SK-N-SH treated with all-trans-retinoic acid at 6 μM for 48 hours (cell line): Measurements from ENCODE around the gene RDH11.

Experiments used
- ATAC-seq: fragments of 200-7000 bp; cut with Tn5 transposase; 3 replicates; pipeline ENCODE4 v1.9.1; 2020; ENCODE audit warnings: mild to moderate bottlenecking, moderate library complexity
- BACH2 ChIP-seq: fragments of 250-450 bp; sonication (Bioruptor Pico); IDR thresholded peaks from 2 replicates; pipeline ENCODE4 v1.9.0; 2021; ENCODE audit warnings: mild to moderate bottlenecking, borderline replicate concordance
- CSRNP3 ChIP-seq: fragments of 250-450 bp; sonication (Bioruptor Pico); IDR thresholded peaks from 2 replicates; pipeline ENCODE4 v1.5.1; 2021; ENCODE audit warnings: mild to moderate bottlenecking, moderate library complexity
- ESRRG ChIP-seq: fragments of 250-450 bp; sonication (Bioruptor Pico); IDR thresholded peaks from 2 replicates; pipeline ENCODE4 v1.6.1; 2021; ENCODE audit warnings: mild to moderate bottlenecking
- GLIS3 ChIP-seq: fragments of 250-450 bp; sonication (Bioruptor Pico); IDR thresholded peaks from 2 replicates; pipeline ENCODE4 v1.5.0; 2020; ENCODE audit warnings: mild to moderate bottlenecking, moderate library complexity
- OSR1 ChIP-seq: fragments of 250-450 bp; sonication (Bioruptor Pico); IDR thresholded peaks from 2 replicates; pipeline ENCODE4 v1.8.0; 2022; ENCODE audit warnings: moderate library complexity, mild to moderate bottlenecking, inconsistent platforms
- PATZ1 ChIP-seq: fragments of 250-450 bp; sonication (Bioruptor Pico); IDR thresholded peaks from 2 replicates; pipeline ENCODE4 v1.8.0; 2020; ENCODE audit warnings: mild to moderate bottlenecking, moderate library complexity, borderline replicate concordance
- POU6F1 ChIP-seq: fragments of 250-450 bp; sonication (Bioruptor Pico); IDR thresholded peaks from 2 replicates; pipeline ENCODE4 v1.8.0; 2021; ENCODE audit warnings: low read depth, mild to moderate bottlenecking, moderate library complexity, borderline replicate concordance
- PPARA ChIP-seq: fragments of 250-450 bp; sonication (Bioruptor Pico); IDR thresholded peaks from 2 replicates; pipeline ENCODE4 v1.5.0; 2020; ENCODE audit warnings: mild to moderate bottlenecking, borderline replicate concordance
- RARB ChIP-seq: fragments of 250-450 bp; sonication (Bioruptor Pico); IDR thresholded peaks from 2 replicates; pipeline ENCODE4 v1.8.0; 2021; ENCODE audit warnings: mild to moderate bottlenecking, moderate library complexity
- SNAI2 ChIP-seq: fragments of 250-450 bp; sonication (Bioruptor Pico); IDR thresholded peaks from 2 replicates; pipeline ENCODE4 v1.5.0; 2020; ENCODE audit warnings: mild to moderate bottlenecking, moderate library complexity
- TCF4 ChIP-seq: fragments of 250-450 bp; sonication (Bioruptor Pico); IDR thresholded peaks from 2 replicates; pipeline ENCODE4 v1.8.0; 2021; ENCODE audit warnings: mild to moderate bottlenecking, moderate library complexity, borderline replicate concordance
- TOX ChIP-seq: fragments of 250-450 bp; sonication (Bioruptor Pico); IDR thresholded peaks from 2 replicates; pipeline ENCODE4 v1.8.0; 2021; ENCODE audit warnings: mild to moderate bottlenecking, moderate library complexity, borderline replicate concordance
- TSHZ2 ChIP-seq: fragments of 250-450 bp; sonication (Bioruptor Pico); IDR thresholded peaks from 2 replicates; pipeline ENCODE4 v1.5.0; 2020; ENCODE audit warnings: mild to moderate bottlenecking, moderate library complexity
- ZC3H10 ChIP-seq: fragments of 250-450 bp; sonication (Bioruptor Pico); IDR thresholded peaks from 2 replicates; pipeline ENCODE4 v1.5.1; 2021; ENCODE audit warnings: mild to moderate bottlenecking, moderate library complexity
- ZNF565 ChIP-seq: fragments of 450-650 bp; formaldehyde crosslinking; conservative IDR thresholded peaks from 2 replicates; pipeline ENCODE4 v1.5.0; 2020; ENCODE audit warnings: low read depth, mild to moderate bottlenecking, moderate library complexity
- ZNF70 ChIP-seq: fragments of 450-650 bp; formaldehyde crosslinking; IDR thresholded peaks from 2 replicates; pipeline ENCODE4 v1.5.0; 2020; ENCODE audit warnings: mild to moderate bottlenecking, moderate library complexity

The RDH11 gene

GRCh38 chr14:67643713-67644112 lies 51.9 kb downstream of the RDH11 start:
- no peak; the same call in 2 of the 3 replicates for ATAC-seq
- TF ChIP-seq BACH2 (CRISPR knock-in tag) (no peak), PPARA (CRISPR knock-in tag) (no peak), OSR1 (CRISPR knock-in tag) (no peak), TOX (no peak), ZC3H10 (CRISPR knock-in tag) (no peak), PATZ1 (CRISPR knock-in tag) (no peak), TCF4 (CRISPR knock-in tag) (no peak), TSHZ2 (CRISPR knock-in tag) (no peak), GLIS3 (CRISPR knock-in tag) (no peak)

GRCh38 chr14:67641902-67642749 lies 53.4 kb downstream of the RDH11 start:
- no peak for ATAC-seq
- no peak for TF ChIP-seq POU6F1 (CRISPR knock-in tag)
- TF ChIP-seq TSHZ2 (CRISPR knock-in tag) = no peak
- TF ChIP-seq GLIS3 (CRISPR knock-in tag) = no peak
- TF ChIP-seq ZNF565 (CRISPR knock-in tag) = no peak
- TF ChIP-seq ZNF70 (CRISPR knock-in tag) = no peak
- TF ChIP-seq OSR1 (CRISPR knock-in tag) = no peak
- no peak for TF ChIP-seq PATZ1 (CRISPR knock-in tag)
- TF ChIP-seq TCF4 (CRISPR knock-in tag) = no peak
- no peak for TF ChIP-seq SNAI2 (CRISPR knock-in tag)
- TF ChIP-seq TOX = no peak
- no peak for TF ChIP-seq CSRNP3 (CRISPR knock-in tag)
- no peak for TF ChIP-seq RARB (CRISPR knock-in tag)
- no peak for TF ChIP-seq ESRRG (CRISPR knock-in tag)
